CD4-positive, alpha-beta T cell treated with Interleukin-6 for 4 hours (primary cell): ENCODE results near the gene AIFM2.
A peak's percentile ranks its signal among the peaks of the same experiment; 100 is the strongest.
"Not testable (repeated sequence)": the region's sequence is repeated elsewhere in the genome, so short reads cannot be mapped to it uniquely, and the experiment has no call there.

Experiments
- DNase-seq: peaks from one replicate; pipeline ENCODE4 v3.0.0-alpha.2; 2020; ENCODE audit warnings: mixed read lengths

Gene AIFM2

DNA sequence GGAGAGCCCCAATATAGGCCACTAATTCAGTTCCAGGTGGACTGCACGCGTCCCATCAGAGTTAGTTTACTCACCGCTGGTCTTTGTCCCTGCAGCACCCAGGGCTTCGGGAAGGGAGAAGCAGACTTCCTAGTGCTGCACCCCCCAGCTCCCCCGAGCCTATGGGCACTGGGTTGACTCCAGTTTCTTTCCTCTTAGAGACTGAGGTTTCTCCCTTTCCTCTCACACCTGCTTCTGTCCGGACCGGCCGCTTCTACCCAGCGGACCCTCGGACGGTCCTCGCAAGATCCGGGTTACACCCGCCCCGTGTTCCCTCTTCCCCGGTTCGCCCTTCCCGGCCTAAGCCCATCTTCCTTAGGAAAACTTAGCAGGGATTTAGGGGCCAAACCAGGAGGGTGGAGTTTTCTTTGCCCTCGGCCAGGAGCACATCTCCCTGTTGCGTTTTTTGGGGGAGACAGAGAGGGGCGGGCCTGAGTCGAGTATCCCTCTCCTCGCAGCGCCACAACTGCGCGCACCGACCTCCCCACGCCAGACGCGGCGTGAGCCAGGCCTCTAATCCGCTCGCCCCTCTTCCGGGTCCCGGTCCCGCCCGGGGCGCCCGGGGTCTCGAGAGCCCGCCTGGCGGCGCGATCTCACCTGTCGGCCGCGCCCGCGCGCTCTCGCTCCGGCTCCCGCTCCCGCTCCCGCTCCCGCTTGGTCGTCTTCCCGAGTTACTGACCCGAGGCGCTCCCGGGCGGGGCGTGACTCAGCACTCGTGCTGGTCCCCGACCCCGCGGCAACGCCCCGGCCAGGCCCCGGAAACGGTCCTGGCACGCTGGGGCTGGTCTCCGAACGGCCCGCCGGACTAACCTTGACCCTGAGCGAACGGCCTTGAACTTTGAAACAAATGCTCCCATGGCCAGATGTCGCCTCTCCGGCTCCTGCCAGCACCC is at the start of gene AIFM2:
Gene AIFM2, minus strand, starts transcription at position 728 of the 932 bp plus-strand sequence. CDS start 8,741 bp downstream, outside the sequence.
- DNase-seq = peak; percentile 47

DNA sequence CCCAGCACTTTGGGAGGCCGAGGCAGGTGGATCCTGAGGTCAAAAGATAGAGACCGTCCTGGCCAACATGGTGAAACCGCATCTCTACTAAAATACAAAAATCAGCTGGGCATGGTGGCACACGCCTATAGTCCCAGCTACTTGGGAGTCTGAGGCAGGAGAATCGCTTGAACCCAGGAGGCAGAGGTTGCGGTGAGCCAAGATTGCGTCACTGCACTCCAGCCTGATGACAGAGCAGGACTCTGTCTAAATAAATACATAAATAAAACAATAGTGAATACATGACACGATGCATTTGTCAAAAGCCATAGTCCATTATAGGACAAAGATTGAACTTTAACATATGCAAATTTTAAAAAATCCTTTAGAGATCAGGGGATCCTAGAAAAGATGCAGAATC is 46.6 kb upstream of the AIFM2 start:
- not testable (repeated sequence) for DNase-seq

DNA sequence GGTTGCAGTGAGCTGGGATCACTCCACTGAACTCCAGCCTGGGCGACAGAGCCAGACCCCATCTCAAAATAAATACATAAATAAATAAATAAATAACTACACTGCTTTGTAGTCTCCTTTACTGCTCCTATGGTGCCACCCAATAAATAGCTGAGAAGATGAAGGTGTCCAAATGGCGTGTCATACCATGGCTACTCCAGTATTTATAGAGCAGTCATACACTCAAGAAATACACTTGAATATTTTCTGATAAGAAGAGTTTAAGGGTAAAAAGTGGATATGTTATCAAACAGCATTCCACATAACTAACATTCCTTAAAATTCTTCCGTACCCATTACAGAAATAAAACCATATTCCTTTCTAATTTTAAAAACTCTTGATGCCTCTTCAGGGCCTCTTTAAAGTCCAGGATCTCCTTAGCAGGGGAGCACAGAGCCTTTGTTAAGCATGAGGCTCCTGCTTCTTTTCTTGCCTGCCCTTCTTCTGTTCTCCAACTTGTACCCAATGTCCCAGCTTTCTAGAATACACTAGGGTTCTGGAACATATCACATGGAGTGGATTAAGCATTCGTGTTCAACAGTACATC is 45.6 kb upstream of the AIFM2 start:
- DNase-seq = no peak

- no peak for DNase-seq
These were observed 43.8 kb upstream of the AIFM2 start for GRCh38 chr10:70176441-70176840.

DNA sequence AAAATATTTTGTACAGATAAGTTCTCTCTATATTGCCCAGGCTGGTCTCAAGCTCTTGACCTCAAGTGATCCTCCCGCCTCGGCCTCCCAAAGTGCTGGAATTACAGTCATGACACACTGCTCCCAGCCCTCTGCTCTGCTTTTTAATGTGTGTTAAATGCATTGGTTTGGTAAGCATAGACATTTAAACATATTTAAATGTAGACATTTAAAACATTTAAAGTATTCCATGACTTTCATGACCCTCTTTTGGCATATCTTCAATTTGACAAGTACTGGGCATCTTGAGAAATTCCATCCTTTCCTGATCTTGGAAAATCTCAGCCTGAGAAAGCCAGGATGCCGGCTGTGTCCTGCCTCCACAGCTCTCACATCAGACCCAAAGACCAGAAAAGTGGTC is 42.9 kb upstream of the AIFM2 start:
- DNase-seq = no peak

DNA sequence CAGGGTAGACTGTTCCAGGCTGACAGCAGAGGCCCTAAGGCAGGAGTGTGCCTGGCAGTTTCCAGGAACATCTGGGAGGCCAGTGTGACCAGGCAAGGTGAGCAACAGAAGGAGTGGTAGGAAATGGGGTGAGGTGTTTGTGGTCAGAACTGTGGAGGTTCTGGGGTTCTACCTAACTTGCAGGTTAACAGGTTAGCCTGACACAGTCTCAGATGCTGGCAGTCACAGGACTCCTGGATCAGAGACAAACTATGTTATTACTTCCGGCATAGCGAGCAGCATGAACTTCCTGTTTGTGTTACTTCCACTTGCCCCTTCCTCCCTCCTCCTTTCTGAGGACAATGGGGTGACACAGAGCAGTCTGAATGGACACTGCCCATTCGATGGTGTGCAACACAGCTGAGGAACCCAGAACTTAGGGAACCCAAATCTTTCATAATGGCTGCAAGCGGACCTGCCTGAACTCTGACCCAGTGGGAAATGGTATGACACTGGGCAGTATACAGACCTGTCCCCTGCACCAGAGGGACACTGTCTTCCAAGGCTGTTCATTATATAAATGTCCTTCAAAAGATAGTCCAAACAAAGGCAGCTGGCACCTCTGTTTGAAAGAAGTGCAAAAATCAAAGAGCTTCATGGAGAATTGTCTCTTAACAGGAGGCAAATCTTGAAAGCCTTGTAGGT is 41.6 kb upstream of the AIFM2 start:
- peak; percentile 38 for DNase-seq

GRCh38 chr10:70169649-70170364 is 37.2 kb upstream of the AIFM2 start:
- no peak for DNase-seq

DNA sequence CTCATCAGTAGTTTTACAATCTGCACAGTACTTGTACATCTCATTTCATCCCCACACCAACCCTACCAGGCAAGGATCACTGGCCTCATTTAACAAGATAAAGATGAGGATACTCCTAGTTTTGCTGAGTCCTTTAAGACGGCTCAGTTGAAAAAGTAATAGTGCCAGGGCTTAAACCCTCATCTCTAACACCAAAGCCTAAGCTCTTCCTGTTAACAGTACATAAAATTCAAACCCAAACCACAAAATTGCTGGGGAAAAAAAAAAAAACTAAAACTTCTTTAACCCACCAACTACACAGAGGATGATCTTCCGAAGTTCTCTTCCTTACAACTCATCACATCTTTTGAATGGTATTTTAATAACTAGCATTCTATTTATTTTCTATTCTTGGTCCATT is 36.4 kb upstream of the AIFM2 start:
- no peak for DNase-seq

GRCh38 chr10:70167246-70167645 is 34.6 kb upstream of the AIFM2 start:
- no peak for DNase-seq

- DNase-seq = no peak
These were observed 33.8 kb upstream of the AIFM2 start for GRCh38 chr10:70166394-70166793.

- DNase-seq = no peak
These were observed 31.5 kb upstream of the AIFM2 start for GRCh38 chr10:70164163-70164562.

GRCh38 chr10:70163448-70163847 is 30.8 kb upstream of the AIFM2 start:
- DNase-seq = no peak

DNA sequence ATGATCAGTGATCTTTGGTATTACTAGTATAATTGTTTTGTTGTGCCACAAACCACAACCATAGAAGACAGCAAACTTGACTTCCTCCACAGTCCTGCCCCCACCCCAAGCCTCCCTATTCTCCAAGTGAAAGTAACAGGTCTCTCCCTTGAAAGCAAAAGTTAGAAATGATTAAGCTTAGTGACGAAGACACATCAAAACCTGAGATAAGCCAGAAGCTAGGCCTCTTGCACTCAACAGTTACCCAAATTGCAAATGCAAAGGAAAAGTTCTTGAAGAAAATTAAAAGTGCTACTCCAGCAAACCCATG is 30.2 kb upstream of the AIFM2 start:
- peak; percentile 64 for DNase-seq

DNA sequence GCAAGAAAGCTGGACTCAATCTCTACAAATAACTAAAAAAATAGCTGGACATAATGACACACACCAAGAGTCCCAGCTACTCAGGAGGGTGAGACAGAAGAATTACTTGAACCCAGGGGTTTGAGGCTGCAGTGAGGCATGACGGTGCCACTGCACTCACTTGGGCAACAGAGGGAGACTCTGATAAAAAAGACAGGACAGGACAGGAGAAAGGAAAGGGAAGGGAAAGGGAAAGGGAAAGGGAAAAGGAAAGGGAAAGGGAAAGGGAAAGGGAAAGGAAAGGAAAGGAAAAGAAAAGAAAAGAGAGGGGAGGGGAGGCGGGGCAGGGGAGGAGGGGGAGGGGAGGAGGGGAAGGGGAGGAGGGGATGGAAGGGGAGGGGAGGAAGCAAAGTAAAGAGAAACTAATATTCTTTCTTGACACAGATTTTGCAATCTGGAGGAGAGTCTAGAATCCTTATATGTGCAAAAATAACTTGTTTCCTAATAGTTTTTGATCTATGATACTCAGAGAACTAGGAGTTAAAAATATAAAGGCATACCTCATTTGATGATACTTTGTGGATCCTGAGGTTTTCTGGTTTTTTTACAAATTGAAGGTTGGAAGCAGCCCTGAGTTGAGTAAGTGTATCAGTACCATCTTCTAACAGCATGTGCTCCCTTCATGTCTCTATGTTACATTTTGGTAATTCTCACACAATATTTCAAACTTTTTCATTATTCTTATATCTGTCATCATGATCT is 29.7 kb upstream of the AIFM2 start:
- no peak for DNase-seq

GRCh38 chr10:70160798-70161197 is 28.2 kb upstream of the AIFM2 start:
- DNase-seq = no peak

DNA sequence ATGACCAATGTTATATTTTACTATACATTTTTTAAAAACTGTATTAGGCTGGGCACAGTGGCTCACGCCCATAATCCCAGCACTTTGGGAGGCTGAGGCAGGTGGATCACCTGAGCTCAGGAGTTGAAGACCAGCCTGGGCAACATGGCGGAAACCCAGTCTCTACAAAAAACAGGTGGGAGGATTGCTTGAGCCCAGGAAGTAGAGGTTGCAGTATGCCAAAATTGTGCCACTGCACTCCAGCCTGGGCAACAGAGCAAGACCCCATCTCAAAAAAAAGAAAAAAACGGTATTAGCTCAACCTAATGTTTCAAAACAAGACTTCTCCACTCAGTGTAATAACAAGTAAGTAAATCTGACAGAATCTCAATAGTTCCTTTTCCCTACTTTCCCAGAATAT is 26.7 kb upstream of the AIFM2 start:
- not testable (repeated sequence) for DNase-seq

DNA sequence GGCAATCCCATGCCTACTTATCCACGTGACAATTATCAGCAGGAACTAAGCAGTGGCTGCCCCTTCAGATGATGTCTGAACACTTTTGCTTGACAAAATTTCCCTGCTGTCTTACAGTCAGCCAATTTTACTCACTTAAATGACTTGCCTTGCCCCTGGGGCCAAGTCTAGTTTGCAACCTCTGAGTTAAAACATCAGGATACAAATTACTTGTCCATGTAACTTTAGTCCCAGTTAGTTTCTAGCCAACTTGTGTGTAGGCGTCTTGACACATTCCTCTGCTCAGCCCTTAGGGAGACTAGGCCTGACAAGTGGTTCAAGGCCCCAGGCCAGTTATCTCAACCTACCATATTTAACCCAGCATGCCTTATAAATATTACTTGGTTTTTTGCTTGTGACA is 25.5 kb upstream of the AIFM2 start:
- DNase-seq = no peak

- DNase-seq = no peak
These were observed 22.7 kb upstream of the AIFM2 start for GRCh38 chr10:70155255-70155838.

- no peak for DNase-seq
These were observed 15.9 kb upstream of the AIFM2 start for GRCh38 chr10:70148516-70148915.

GRCh38 chr10:70147259-70147625 is 14.6 kb upstream of the AIFM2 start:
- no peak for DNase-seq

DNA sequence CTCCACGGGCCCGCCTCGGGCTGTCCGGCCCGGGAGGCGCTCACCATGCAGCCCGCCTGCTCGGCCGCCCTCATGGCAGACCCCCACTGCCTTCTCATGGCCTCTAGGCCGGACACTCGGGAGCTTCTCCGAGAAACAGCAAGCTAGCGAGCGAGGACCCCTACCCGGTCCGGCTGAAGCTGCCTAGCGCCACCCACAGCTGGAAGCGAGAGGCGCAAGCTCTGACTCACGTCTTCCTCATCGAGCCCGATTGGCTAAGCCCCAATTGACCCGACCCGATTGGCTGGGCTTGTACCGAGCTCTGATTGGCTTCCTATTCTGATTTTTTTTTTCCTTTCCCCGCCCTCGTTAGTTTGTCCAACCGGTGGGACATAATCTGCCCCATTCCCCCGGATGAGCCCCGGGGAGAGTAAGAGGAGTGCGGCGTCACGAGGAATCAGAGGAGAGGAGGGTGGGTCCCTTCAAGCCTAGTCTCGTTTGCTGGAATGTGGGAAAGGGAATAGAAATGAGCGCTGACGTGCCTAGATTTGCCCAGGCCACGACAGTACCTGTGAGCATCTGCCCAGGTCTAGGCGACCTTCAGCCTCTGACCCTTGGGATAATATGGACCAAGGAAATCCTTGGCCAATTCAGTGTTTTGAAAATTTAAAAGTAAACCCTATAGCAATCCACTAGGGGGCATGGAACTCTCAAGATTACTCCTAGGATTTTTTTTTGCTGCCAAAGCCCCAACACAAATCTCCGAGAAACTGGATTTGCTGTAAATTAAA is 14.0 kb upstream of the AIFM2 start, which contains the start of gene TYSND1:
Gene TYSND1, minus strand, starts transcription at position 212 of the 770 bp plus-strand sequence. Its CDS starts 114 bp downstream, at position 98.
- DNase-seq = peak; percentile 93
